Measurements from ENCODE around the gene SLC28A1.

Gene SLC28A1

DNA sequence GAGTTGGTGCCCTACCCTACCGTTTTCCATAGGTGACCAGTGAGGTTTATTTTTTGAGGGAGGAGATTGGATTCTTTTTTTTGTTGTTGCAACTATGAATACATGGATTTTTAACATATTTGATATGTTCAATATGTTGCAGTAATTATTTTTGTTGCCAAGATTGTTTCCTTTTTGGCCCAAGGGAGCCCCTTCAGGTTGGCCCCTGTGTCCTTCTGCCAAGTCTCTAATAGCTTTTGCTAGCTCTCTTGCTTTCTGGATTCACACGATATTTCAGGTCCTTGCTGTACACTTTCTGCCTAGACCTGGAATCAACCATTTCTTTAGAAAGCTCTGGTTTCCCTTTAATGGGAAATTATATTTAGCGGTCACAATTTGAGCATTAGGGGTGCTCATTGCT, 22.7 kb upstream of the SLC28A1 start:
- DNase-seq (ENCODE audit: low read depth), result no peak
- TF ChIP-seq, protein P1, sequence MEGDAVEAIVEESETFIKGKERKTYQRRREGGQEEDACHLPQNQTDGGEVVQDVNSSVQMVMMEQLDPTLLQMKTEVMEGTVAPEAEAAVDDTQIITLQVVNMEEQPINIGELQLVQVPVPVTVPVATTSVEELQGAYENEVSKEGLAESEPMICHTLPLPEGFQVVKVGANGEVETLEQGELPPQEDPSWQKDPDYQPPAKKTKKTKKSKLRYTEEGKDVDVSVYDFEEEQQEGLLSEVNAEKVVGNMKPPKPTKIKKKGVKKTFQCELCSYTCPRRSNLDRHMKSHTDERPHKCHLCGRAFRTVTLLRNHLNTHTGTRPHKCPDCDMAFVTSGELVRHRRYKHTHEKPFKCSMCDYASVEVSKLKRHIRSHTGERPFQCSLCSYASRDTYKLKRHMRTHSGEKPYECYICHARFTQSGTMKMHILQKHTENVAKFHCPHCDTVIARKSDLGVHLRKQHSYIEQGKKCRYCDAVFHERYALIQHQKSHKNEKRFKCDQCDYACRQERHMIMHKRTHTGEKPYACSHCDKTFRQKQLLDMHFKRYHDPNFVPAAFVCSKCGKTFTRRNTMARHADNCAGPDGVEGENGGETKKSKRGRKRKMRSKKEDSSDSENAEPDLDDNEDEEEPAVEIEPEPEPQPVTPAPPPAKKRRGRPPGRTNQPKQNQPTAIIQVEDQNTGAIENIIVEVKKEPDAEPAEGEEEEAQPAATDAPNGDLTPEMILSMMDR (conservative IDR thresholded peaks at IDR 0.05; ENCODE audit: low read depth, low read length), result no peak
- no peak overlapping the region for H3K4me3 ChIP-seq (ENCODE audit: low read depth, low read length)

DNA sequence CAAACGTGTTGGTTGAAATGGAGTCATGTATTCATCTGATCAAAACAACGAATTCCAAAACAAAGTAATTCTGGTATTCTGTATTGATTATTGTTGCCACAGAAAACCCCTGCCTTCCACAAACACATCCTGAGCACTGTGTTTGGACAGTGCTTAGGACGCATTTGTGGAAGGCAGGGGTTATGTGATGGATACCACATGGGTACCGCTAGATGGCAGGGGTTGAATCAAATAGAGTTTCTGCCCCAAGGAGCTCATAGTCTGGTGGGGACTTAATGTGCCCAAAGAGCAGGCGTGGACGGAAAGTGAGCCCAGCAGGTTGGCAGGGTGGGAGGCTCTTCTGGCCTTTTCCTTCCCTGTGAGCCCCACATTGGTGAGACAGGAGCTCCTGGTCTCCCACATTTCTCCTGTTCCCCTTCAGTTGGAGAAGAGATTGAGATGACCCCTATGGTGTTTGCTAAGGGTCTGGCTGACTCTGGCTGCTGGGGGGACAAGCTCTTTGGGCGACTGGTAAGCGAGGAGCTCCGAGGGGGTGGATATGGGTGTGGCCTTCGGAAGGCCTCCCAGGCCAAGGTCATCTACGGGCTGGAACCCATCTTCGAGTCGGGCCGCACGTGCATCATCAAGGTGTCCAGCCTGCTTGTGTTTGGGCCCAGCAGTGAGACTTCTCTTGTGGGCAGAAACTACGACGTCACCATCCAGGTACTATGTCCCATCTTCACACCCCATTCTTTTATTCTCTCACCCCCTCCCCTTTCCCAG, 22.1 kb upstream of the SLC28A1 start:
- no peak for DNase-seq (ENCODE audit: low read depth)
- TF ChIP-seq, protein P1 (conservative IDR thresholded peaks at IDR 0.05; ENCODE audit: low read depth, low read length), result no peak
- H3K4me3 ChIP-seq (ENCODE audit: low read depth, low read length), result no peak overlapping the region

DNA sequence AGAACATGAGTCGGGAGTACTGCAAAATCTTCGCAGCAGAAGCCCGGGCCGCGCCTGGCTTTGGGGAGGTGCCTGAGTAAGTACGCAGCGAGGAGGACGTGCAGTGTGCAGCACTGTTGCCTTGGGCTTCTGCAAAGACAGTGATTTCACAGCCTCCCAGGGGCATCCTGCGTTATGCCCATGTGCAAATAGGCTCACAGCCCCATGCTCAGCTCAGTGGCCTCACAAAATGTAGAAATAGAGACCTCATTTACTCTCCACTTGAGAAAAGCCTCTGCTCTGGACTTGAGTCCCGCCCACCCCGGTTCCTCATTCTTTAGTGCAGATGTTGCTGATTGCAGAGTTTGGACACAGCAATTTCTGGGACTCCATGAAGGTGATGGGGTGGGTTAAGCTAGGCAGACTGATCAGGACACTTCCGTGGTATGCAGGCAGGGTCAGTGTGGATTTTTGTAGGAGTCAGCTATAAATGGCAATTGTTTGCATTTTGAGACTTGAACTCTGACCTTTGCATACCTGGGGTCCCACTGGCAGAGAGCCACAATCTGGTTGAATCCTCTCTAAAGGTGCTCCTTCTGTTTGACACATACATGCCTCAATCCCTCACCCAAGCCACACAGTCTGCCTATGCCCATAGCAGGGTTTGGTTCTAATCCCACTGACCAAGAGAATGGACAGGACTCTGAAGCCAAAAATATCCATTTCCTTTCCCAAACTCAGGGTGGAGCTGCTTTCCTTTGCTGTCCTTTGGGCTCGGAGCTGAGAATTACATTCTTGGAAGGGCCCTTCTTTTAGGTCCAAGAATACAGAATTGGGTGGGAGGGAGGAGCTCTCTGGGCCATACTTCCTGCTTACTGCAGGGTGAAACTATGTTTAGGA, 20.7 kb upstream of the SLC28A1 start:
- no peak overlapping the region for H3K4me3 ChIP-seq (ENCODE audit: low read depth, low read length)
- TF ChIP-seq, protein P1 (conservative IDR thresholded peaks at IDR 0.05; ENCODE audit: low read depth, low read length), result peak; percentile 20
- no peak for DNase-seq (ENCODE audit: low read depth)

DNA sequence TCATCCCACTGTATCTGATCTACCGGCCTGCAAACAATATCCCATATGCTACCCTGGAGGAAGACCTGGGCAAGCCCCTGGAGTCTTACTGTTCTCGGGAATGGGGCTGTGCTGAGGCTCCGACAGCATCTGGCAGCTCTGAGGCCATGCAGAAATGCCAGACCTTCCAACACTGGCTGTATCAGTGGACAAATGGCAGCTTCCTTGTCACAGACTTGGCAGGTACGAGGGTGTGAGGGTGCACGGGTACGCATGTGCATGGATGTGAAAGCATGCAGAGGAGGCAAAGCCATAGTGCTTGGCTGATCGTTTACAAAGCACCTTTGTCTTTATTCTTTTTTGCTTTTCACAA, 20.0 kb upstream of the SLC28A1 start:
- no peak overlapping the region for H3K4me3 ChIP-seq (ENCODE audit: low read depth, low read length)
- TF ChIP-seq, protein P1 (conservative IDR thresholded peaks at IDR 0.05; ENCODE audit: low read depth, low read length), result no peak
- DNase-seq (ENCODE audit: low read depth), result no peak

DNA sequence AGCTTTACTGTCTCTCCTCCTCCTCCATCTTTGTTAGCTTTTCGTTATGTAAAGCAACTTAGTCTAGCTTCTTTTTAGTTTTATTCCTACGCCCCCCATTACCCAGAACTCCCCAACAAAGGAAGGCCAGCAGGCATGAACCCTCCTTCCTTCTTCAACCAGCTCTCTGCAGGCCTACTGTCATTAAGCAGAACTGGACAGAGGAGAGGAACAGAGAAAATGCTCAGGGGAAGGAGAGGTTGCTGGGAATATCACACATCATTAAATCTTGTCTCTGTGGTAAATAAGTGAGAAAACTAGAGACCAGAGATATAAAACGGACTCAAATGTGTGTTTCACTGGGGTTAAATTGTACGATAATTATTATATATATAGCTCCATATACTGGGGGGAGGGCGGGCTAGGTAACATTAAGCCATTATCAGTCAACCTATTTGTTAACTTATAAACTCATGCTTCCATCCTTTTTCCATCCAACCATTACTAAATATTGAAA, 19.3 kb upstream of the SLC28A1 start:
- DNase-seq (ENCODE audit: low read depth), result no peak
- TF ChIP-seq, protein P1 (conservative IDR thresholded peaks at IDR 0.05; ENCODE audit: low read depth, low read length), result no peak

DNA sequence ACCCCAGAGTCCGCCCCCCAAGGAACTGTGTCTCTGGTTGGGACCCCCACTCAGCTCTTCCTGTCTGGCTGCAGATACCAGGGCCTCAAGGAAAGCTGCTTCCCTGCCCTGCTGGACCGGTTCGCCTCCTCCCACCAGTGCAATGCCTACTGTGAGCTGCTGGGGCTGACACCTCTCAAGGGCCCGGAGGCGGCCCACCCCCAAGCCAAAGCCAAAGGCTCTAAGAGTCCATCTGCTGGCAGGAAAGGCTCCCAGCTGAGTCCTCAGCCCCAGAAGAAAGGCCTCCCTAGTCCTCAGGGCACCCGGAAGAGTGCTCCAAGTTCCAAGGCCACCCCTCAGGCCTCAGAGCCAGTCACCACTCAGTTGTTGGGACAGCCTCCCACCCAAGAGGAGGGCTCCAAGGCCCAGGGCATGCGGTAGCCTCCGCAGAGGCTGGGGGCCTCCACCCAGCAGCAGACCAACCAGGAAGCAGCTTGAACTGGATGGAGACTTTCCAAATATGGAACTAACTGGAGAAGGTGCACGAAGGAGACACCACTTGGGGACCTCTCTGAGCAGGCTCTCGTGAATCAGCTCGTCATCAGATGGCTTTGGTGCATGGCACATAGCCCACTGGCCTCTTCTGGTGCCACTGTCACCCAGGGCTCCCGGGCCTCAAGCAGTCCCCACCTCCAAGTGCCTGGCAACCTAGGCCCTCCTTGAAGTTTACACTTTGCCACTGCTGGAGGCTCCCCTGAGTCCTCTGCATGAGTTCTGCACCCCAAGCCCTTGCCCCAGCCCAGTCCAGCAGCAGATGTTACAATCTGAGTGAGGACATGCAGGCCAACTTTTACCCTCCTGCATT, 16.2 kb upstream of the SLC28A1 start:
- H3K4me3 ChIP-seq (ENCODE audit: low read depth, low read length), result no peak overlapping the region
- TF ChIP-seq, protein P1 (conservative IDR thresholded peaks at IDR 0.05; ENCODE audit: low read depth, low read length), result no peak

More for the DNA sequence above, 19.3 kb upstream of the SLC28A1 start:
- H3K4me3 ChIP-seq (ENCODE audit: low read depth, low read length), result no peak overlapping the region

More for the DNA sequence above, 16.2 kb upstream of the SLC28A1 start:
- DNase-seq (ENCODE audit: low read depth), result no peak
